ENCODE measurements around the gene DHRS12. TPM values are rescaled to one million over a fixed set of nuclear protein-coding genes. Genes with fewer than 3 reads are reported as not detected.

DHRS12 gene
- total RNA-seq, 1 donor, result 3.3 TPM

GRCh38 chr13:51837016-51837415 is 33.1 kb upstream of the DHRS12 start:
- no peak overlapping the region for H3K4me3 ChIP-seq (ENCODE audit: insufficient read depth, low read length)
- H2AFZ ChIP-seq (ENCODE audit: low read length), result no peak overlapping the region
- peaks cover 11% of the 10 kb centered on the region for H3K4me1 ChIP-seq (ENCODE audit: insufficient read depth, low read length)
- no peaks in the 10 kb centered on the region for H3K36me3 ChIP-seq (ENCODE audit: insufficient read depth, low read length)
- no peaks in the 10 kb centered on the region for H4K20me1 ChIP-seq (ENCODE audit: insufficient read depth, low read length)
- H3K4me2 ChIP-seq (ENCODE audit: insufficient read depth, low read length), result no peak overlapping the region
- no peak for TF ChIP-seq CTCF (IDR thresholded peaks at IDR 0.05; ENCODE audit: extremely low read depth, low read depth, low read length)
- H3K27ac ChIP-seq (ENCODE audit: low read depth, low read length), result no peak overlapping the region
- H3K27me3 ChIP-seq (ENCODE audit: insufficient read depth, low read length), result peaks cover 21% of the 10 kb centered on the region
- DNase-seq (ENCODE audit: insufficient read length, low spot score, missing footprints), result no peak
- H3K79me2 ChIP-seq (ENCODE audit: insufficient read depth, low read length), result no peaks in the 10 kb centered on the region
- H3K9me3 ChIP-seq (ENCODE audit: low read depth, low read length), result no peaks in the 10 kb centered on the region

- no peak for DNase-seq (ENCODE audit: insufficient read length, low spot score, missing footprints)
- H3K4me2 ChIP-seq (ENCODE audit: insufficient read depth, low read length), result no peak overlapping the region
- H3K27ac ChIP-seq (ENCODE audit: low read depth, low read length), result no peak overlapping the region
- no peaks in the 10 kb centered on the region for H3K79me2 ChIP-seq (ENCODE audit: insufficient read depth, low read length)
- peaks cover 18% of the 10 kb centered on the region for H3K27me3 ChIP-seq (ENCODE audit: insufficient read depth, low read length)
- no peak overlapping the region for H2AFZ ChIP-seq (ENCODE audit: low read length)
- no peaks in the 10 kb centered on the region for H4K20me1 ChIP-seq (ENCODE audit: insufficient read depth, low read length)
- no peaks in the 10 kb centered on the region for H3K9me3 ChIP-seq (ENCODE audit: low read depth, low read length)
- no peaks in the 10 kb centered on the region for H3K36me3 ChIP-seq (ENCODE audit: insufficient read depth, low read length)
- TF ChIP-seq CTCF (IDR thresholded peaks at IDR 0.05; ENCODE audit: extremely low read depth, low read depth, low read length), result no peak
- H3K4me3 ChIP-seq (ENCODE audit: insufficient read depth, low read length), result no peak overlapping the region
- peaks cover 11% of the 10 kb centered on the region for H3K4me1 ChIP-seq (ENCODE audit: insufficient read depth, low read length)
Measured at GRCh38 chr13:51834581-51835171, 30.7 kb upstream of the DHRS12 start.

- Histone ChIP-seq H4K20me1 (ENCODE audit: insufficient read depth, low read length) (no peaks in the 10 kb centered on the region), H3K4me3 (ENCODE audit: insufficient read depth, low read length) (no peak overlapping the region), H3K4me1 (ENCODE audit: insufficient read depth, low read length) (peaks cover 11% of the 10 kb centered on the region), H2AFZ (ENCODE audit: low read length) (no peak overlapping the region), H3K9me3 (ENCODE audit: low read depth, low read length) (no peaks in the 10 kb centered on the region), H3K27me3 (ENCODE audit: insufficient read depth, low read length) (peaks cover 24% of the 10 kb centered on the region), H3K36me3 (ENCODE audit: insufficient read depth, low read length) (no peaks in the 10 kb centered on the region), H3K4me2 (ENCODE audit: insufficient read depth, low read length) (no peak overlapping the region), H3K27ac (ENCODE audit: low read depth, low read length) (no peak overlapping the region), H3K79me2 (ENCODE audit: insufficient read depth, low read length) (no peaks in the 10 kb centered on the region)
- no peak for TF ChIP-seq CTCF (IDR thresholded peaks at IDR 0.05; ENCODE audit: extremely low read depth, low read depth, low read length)
- no peak for DNase-seq (ENCODE audit: insufficient read length, low spot score, missing footprints)
Measured at GRCh38 chr13:51833980-51834379, 30.0 kb upstream of the DHRS12 start.

- Histone ChIP-seq H3K27ac (ENCODE audit: low read depth, low read length) (no peak overlapping the region), H3K4me1 (ENCODE audit: insufficient read depth, low read length) (no peaks in the 10 kb centered on the region), H3K9me3 (ENCODE audit: low read depth, low read length) (no peaks in the 10 kb centered on the region), H3K4me3 (ENCODE audit: insufficient read depth, low read length) (no peak overlapping the region), H3K79me2 (ENCODE audit: insufficient read depth, low read length) (no peaks in the 10 kb centered on the region), H2AFZ (ENCODE audit: low read length) (no peak overlapping the region), H3K36me3 (ENCODE audit: insufficient read depth, low read length) (no peaks in the 10 kb centered on the region), H3K27me3 (ENCODE audit: insufficient read depth, low read length) (peaks cover 35% of the 10 kb centered on the region), H3K4me2 (ENCODE audit: insufficient read depth, low read length) (no peak overlapping the region), H4K20me1 (ENCODE audit: insufficient read depth, low read length) (no peaks in the 10 kb centered on the region)
- peak; percentile 86 for DNase-seq (ENCODE audit: insufficient read length, low spot score, missing footprints)
- TF ChIP-seq CTCF (IDR thresholded peaks at IDR 0.05; ENCODE audit: extremely low read depth, low read depth, low read length), result peak; percentile 60
Measured at GRCh38 chr13:51832471-51833152, 28.6 kb upstream of the DHRS12 start.

Measured in osteoblast (primary cell).